GM18526 (cell line): Measurements from ENCODE around the gene MX2.

Experiments
- POLR2A ChIP-seq: IDR thresholded peaks from 3 replicates; pipeline ENCODE4 v1.6.1; 2011; ENCODE audit not compliant: insufficient read length; ENCODE audit errors: extremely low read depth

The MX2 gene

GRCh38 chr21:41446586-41446985, 84.8 kb downstream of the MX2 start:
- TF ChIP-seq POLR2A: no peak

GRCh38 chr21:41447356-41447755, 85.5 kb downstream of the MX2 start:
- TF ChIP-seq POLR2A: no peak

- TF ChIP-seq POLR2A: no peak
Observed at GRCh38 chr21:41449613-41450012, 87.8 kb downstream of the MX2 start.

GRCh38 chr21:41451753-41452676, 90.2 kb downstream of the MX2 start:
- TF ChIP-seq POLR2A: peak; percentile 19

GRCh38 chr21:41453198-41453597, 91.4 kb downstream of the MX2 start:
- TF ChIP-seq POLR2A: no peak

- TF ChIP-seq POLR2A: no peak
Observed at GRCh38 chr21:41453761-41454160, 91.9 kb downstream of the MX2 start.

- no peak for TF ChIP-seq POLR2A
Observed at GRCh38 chr21:41458121-41458520, 96.3 kb downstream of the MX2 start.

GRCh38 chr21:41458559-41458958, 96.7 kb downstream of the MX2 start:
- peak; percentile 30 for TF ChIP-seq POLR2A
